22Rv1 (cell line): ENCODE data around the gene MCF2.

Source experiments
- ZFX ChIP-seq: fragments of 450-650 bp; IDR thresholded peaks from 2 replicates; pipeline ENCODE4 v1.6.1; 2017; ENCODE audit warnings: antibody characterized with exemption, borderline replicate concordance
- TF ChIP-seq, protein P1 (sequence below): fragments of 450-650 bp; IDR thresholded peaks from 2 replicates; pipeline ENCODE4 v1.5.1; 2017; ENCODE audit warnings: mild to moderate bottlenecking

DNA sequence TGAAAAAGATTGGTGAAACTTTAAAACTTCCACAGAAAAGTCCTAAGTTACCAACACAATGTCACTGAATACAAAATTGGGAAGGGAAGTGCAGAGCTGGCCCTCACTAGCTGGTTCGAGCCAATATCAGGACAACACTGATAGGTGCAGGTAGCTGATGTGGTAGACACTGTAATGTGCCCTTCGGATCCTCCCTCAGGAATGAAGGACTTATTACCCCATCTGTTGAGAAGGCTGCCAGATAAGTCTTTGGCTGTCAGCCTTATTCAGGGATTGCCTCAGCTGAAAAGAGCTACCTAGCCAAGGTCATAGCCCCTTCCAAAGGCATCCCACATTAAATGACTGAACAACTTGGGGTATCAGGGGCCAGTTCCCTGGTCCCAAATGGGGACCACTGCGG is 5.3 kb downstream of the MCF2 start:
- TF ChIP-seq ZFX: no peak
- TF ChIP-seq, protein P1, sequence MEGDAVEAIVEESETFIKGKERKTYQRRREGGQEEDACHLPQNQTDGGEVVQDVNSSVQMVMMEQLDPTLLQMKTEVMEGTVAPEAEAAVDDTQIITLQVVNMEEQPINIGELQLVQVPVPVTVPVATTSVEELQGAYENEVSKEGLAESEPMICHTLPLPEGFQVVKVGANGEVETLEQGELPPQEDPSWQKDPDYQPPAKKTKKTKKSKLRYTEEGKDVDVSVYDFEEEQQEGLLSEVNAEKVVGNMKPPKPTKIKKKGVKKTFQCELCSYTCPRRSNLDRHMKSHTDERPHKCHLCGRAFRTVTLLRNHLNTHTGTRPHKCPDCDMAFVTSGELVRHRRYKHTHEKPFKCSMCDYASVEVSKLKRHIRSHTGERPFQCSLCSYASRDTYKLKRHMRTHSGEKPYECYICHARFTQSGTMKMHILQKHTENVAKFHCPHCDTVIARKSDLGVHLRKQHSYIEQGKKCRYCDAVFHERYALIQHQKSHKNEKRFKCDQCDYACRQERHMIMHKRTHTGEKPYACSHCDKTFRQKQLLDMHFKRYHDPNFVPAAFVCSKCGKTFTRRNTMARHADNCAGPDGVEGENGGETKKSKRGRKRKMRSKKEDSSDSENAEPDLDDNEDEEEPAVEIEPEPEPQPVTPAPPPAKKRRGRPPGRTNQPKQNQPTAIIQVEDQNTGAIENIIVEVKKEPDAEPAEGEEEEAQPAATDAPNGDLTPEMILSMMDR: no peak
